Endothelial cell of umbilical vein (primary cell): ENCODE results near the gene ODAD3. TPM values are rescaled to one million over a fixed set of nuclear protein-coding genes. Genes with fewer than 3 reads are reported as not detected.

Experiments
- BruUV-seq: library from RNA; stranded (reverse); fragments of 400-500 nt; replicated peaks from 2 replicates; lab custom pipeline; 2021; lab: Mats Ljungman, UMichigan
- CTCF ChIA-PET: fragments of 300-600, 350-600 bp; sonication (Branson Sonifier 250); formaldehyde crosslinking; loops from one replicate; lab custom pipeline; 2021; ENCODE audit warnings: antibody characterized with exemption, inconsistent platforms; lab: Charles Lee
- POLR2A ChIA-PET: fragments of 300-600, 350-600 bp; sonication (Branson Sonifier 250); formaldehyde crosslinking; loops from one replicate; lab custom pipeline; 2021; ENCODE audit warnings: antibody characterized with exemption, inconsistent platforms; lab: Charles Lee
- DNase-seq: peaks from one replicate; pipeline ENCODE4 v3.0.0-alpha.2; 2011; ENCODE audit warnings: low read depth, low spot score
- FAIRE-seq: peaks from 2 replicates; lab custom pipeline; 2011; peaks lifted over from hg19 to GRCh38; lab: Jason Lieb, UNC
- H2AFZ ChIP-seq: 2 replicates; pipeline ENCODE4 v1.6.0; 2012; ENCODE audit warnings: low read depth, low read length, control low read depth, inconsistent platforms
- H3K27ac ChIP-seq: 2 replicates; pipeline ENCODE4 v1.5.1; 2011; ENCODE audit warnings: low read depth, mild to moderate bottlenecking, control low read depth, low read length, moderate library complexity; ENCODE audit not compliant: insufficient read depth
- H3K27me3 ChIP-seq, 2 experiments: 2 replicates each; pipeline versions ENCODE4 v1.6.0 to v1.6.1; 2011; ENCODE audit warnings: low read length in 2 of 2, mixed read lengths in 1 of 2; ENCODE audit not compliant: control insufficient read depth in 2 of 2, insufficient read depth in 2 of 2
- H3K36me3 ChIP-seq, 2 experiments: 2 replicates in 1 of 2; 3 replicates in 1 of 2; pipeline ENCODE4 v1.5.1; 2011; ENCODE audit warnings: low read length in 2 of 2, mild to moderate bottlenecking in 1 of 2, moderate library complexity in 1 of 2; ENCODE audit not compliant: control insufficient read depth in 2 of 2, insufficient read depth in 2 of 2; ENCODE audit errors: extremely low read depth in 1 of 2
- H3K4me1 ChIP-seq: 3 replicates; pipeline ENCODE4 v1.5.1; 2011; ENCODE audit warnings: mild to moderate bottlenecking, low read length; ENCODE audit not compliant: control insufficient read depth, insufficient read depth; ENCODE audit errors: extremely low read depth
- H3K4me2 ChIP-seq: 2 replicates; pipeline ENCODE4 v1.6.1; 2011; ENCODE audit warnings: low read length, control low read depth, mixed read lengths; ENCODE audit not compliant: insufficient read depth
- H3K4me3 ChIP-seq, 3 experiments: fragments of 200-600 bp in 1 of 3; sonication (generic), shearing (Covaris generic) in 1 of 3; replicated peaks in 1 of 3; 2 replicates each; pipeline ENCODE4 v1.5.1; 2011 to 2016; ENCODE audit warnings: control low read depth in 3 of 3, low read length in 3 of 3, mild to moderate bottlenecking in 2 of 3, inconsistent platforms in 1 of 3, low read depth in 1 of 3, moderate library complexity in 1 of 3; ENCODE audit not compliant: insufficient read depth in 1 of 3
- H3K79me2 ChIP-seq: 2 replicates; pipeline ENCODE4 v1.6.0; 2012; ENCODE audit warnings: low read length, inconsistent platforms; ENCODE audit not compliant: control insufficient read depth, insufficient read depth
- H3K9ac ChIP-seq: replicated peaks from 2 replicates; pipeline ENCODE3; 2011; ENCODE audit warnings: low read length, control low read depth; ENCODE audit not compliant: insufficient read depth; ENCODE audit errors: extremely low read depth
- H3K9me1 ChIP-seq: replicated peaks from 3 replicates; pipeline ENCODE4 v1.6.0; 2011; ENCODE audit warnings: mild to moderate bottlenecking, low read length; ENCODE audit not compliant: control insufficient read depth, insufficient read depth; ENCODE audit errors: extremely low read depth
- H3K9me3 ChIP-seq: replicated peaks from 2 replicates; pipeline ENCODE4 v1.5.1; 2012; ENCODE audit warnings: low read length, inconsistent platforms; ENCODE audit not compliant: control insufficient read depth, insufficient read depth
- H4K20me1 ChIP-seq: replicated peaks from 2 replicates; pipeline ENCODE3; 2011; ENCODE audit warnings: mild to moderate bottlenecking, low read length; ENCODE audit not compliant: control insufficient read depth, insufficient read depth; ENCODE audit errors: extremely low read depth
- CTCF ChIP-seq, 2 donors: IDR thresholded peaks; 1 replicate in 1 of 2; 2 replicates in 1 of 2; pipeline ENCODE4 v1.5.1; 2011; ENCODE audit warnings: low read length in 2 of 2, mild to moderate bottlenecking in 2 of 2, moderate library complexity in 2 of 2, control low read depth in 1 of 2, inconsistent platforms in 1 of 2, low read depth in 1 of 2; ENCODE audit not compliant: insufficient read depth in 1 of 2; ENCODE audit errors: extremely low read depth in 1 of 2
- EZH2 ChIP-seq: IDR thresholded peaks from 2 replicates; pipeline ENCODE4 v1.6.1; 2012; ENCODE audit warnings: borderline replicate concordance, low read depth, mild to moderate bottlenecking, moderate library complexity, low read length, inconsistent platforms; ENCODE audit not compliant: severe bottlenecking
- FOS ChIP-seq: IDR thresholded peaks from 2 replicates; pipeline ENCODE4 v1.6.1; 2011; ENCODE audit warnings: mild to moderate bottlenecking, low read length, moderate library complexity, borderline replicate concordance; ENCODE audit not compliant: insufficient read depth
- GATA2 ChIP-seq: IDR thresholded peaks from 2 replicates; pipeline ENCODE4 v1.7.0; 2011; ENCODE audit warnings: low read depth, mild to moderate bottlenecking, moderate library complexity, mixed read lengths, low read length; ENCODE audit not compliant: insufficient read length, insufficient read depth
- JUN ChIP-seq: IDR thresholded peaks from 2 replicates; pipeline ENCODE4 v1.6.1; 2011; ENCODE audit warnings: borderline replicate concordance, low read depth; ENCODE audit not compliant: insufficient read length, insufficient read depth
- MAX ChIP-seq: IDR thresholded peaks from 2 replicates; pipeline ENCODE4 v1.6.1; 2011; ENCODE audit not compliant: insufficient read depth, insufficient read length
- MYC ChIP-seq: IDR thresholded peaks from one replicate; pipeline ENCODE4 v1.6.1; 2011; ENCODE audit warnings: mild to moderate bottlenecking, low read depth, low read length
- POLR2A ChIP-seq: IDR thresholded peaks from 2 replicates; pipeline ENCODE4 v1.6.1; 2012; ENCODE audit warnings: low read depth, mild to moderate bottlenecking, control low read depth, low read length
- POLR2AphosphoS5 ChIP-seq: IDR thresholded peaks from 2 replicates; pipeline ENCODE4 v1.6.1; 2012; ENCODE audit warnings: low read depth, mild to moderate bottlenecking, control low read depth, low read length, moderate library complexity; ENCODE audit not compliant: insufficient read depth
- dilution Hi-C: fragments of 300-500 bp; cut with MboI; formaldehyde crosslinking; loops from one replicate; pipeline ENCODE4 v1.15.0; 2019; ENCODE audit warnings: low sequenced_read_pairs; ENCODE audit not compliant: extremely low pct_ligation_motif_present
- intact Hi-C: fragments of 100-400 bp; cut with micrococcal nuclease; formaldehyde crosslinking; loops from one replicate; pipeline ENCODE4 v1.10.0; 2022
- polyA plus RNA-seq, 4 experiments: library from polyadenylated mRNA; depleted of rRNA in 3 of 4; stranded (reverse) in 3 of 4; unstranded in 1 of 4; fragments of >200 nt; gene quantifications; 2 replicates each; pipeline versions ENCODE4 v1.2.1 to v1.2.3, GENCODE V29; 2011 to 2012; ENCODE audit warnings: missing spikeins in 1 of 4
- total RNA-seq: library from RNA; stranded (reverse); gene quantifications from 2 replicates; pipeline ENCODE4 v1.2.3, GENCODE V29; 2021

ODAD3 gene
- total and polyA plus RNA-seq, 2 donors (not counting 3 experiments of a cell fraction or from before 2014, with no cell fraction given) = 0.14 to 0.97 TPM

GRCh38 chr19:11445141-11445540 lies 10.2 kb upstream of the ODAD3 start:
- Histone ChIP-seq H3K4me2 (no peak overlapping the region), H4K20me1 (no peaks in the 10 kb centered on the region), H3K9ac (no peak overlapping the region), H3K27ac (no peak overlapping the region), H2AFZ (no peak overlapping the region), H3K4me3 (no peak overlapping the region), H3K27me3 (no peaks in the 10 kb centered on the region), H3K79me2 (no peaks in the 10 kb centered on the region), H3K4me1 (no peaks in the 10 kb centered on the region), H3K9me1 (no peaks in the 10 kb centered on the region), H3K36me3 (peaks cover 7 to 43% of the 10 kb centered on the region in 2 experiments), H3K9me3 (no peaks in the 10 kb centered on the region)
- dilution Hi-C loops = no loop called here
- TF ChIP-seq EZH2 = no peak
- no peak for TF ChIP-seq FOS
- TF ChIP-seq POLR2A = no peak
- TF ChIP-seq JUN = no peak
- no peak for TF ChIP-seq CTCF (IDR thresholded peaks at IDR 0.05; ENCODE audit: extremely low read depth in 1 of 2, insufficient read depth in 1 of 2, low read depth in 1 of 2, low read length in 2 of 2)
- no peak for TF ChIP-seq MAX
- no peak for TF ChIP-seq MYC
- no peak for TF ChIP-seq GATA2
- TF ChIP-seq POLR2AphosphoS5 = no peak
- no TSS peak for BruUV-seq
- ChIA-PET CTCF (interaction anchor here (0.9 to 4.7 kb wide), 7 partner anchors 18 to 202 kb away, joined by 3 to 51 read pairs (median 5); no protein-coding TSS in a partner anchor), POLR2A (no interaction called here)
- intact Hi-C loops = no loop called here
- FAIRE-seq (no peak), DNase-seq (no peak)
